HG03280 (cell line): ENCODE measurements around the gene BMPR1A.
"Not testable (repeated sequence)": the region's sequence is repeated elsewhere in the genome, so short reads cannot be mapped to it uniquely, and the experiment has no call there.

Experiments
- ATAC-seq: cut with Tn5 transposase; IDR thresholded peaks from one replicate; pipeline ENCODE4 v1.9.1; 2021; ENCODE audit warnings: mild to moderate bottlenecking, moderate library complexity; ENCODE audit not compliant: unreplicated experiment

The BMPR1A gene

DNA sequence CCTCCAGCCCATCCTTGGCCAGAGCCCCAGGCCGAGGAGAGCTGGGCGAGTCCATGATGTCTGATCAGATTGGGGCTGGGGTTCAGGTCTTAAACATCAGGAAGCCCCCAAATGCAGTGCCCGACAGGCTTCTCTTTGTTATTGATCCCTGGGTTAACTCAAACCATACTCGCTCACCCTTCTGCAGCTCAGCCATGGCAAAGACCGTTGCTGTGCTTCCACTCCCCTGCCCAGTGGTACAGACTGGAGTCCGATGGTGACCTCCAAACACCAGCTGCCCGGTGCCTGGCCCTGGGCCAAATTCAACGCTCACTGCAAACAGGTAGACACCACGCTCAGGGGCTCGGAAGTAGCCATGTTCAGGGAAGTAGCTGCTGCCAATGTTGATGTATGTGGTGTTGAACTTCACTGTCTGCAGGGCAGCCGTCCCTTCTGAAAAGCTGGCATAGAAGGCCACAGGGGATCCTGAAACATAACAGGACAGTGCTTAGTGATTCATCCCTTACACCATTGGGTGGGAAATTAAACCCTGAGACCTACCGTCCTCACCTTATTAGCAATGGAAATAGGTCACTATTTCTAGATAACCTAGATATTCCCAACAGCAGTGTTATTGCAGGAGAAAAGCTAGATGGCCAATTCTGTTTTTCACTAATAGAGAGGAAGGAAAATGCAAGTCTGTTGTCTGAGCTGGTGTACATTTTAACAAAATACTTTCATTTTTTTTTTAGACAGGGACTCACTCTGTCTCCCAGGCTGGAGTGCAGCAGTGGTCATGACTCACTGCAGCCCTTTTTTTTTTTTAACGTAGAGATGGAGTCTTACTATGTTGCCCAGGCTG lies 180.5 kb downstream of the BMPR1A start:
- no peak for ATAC-seq

DNA sequence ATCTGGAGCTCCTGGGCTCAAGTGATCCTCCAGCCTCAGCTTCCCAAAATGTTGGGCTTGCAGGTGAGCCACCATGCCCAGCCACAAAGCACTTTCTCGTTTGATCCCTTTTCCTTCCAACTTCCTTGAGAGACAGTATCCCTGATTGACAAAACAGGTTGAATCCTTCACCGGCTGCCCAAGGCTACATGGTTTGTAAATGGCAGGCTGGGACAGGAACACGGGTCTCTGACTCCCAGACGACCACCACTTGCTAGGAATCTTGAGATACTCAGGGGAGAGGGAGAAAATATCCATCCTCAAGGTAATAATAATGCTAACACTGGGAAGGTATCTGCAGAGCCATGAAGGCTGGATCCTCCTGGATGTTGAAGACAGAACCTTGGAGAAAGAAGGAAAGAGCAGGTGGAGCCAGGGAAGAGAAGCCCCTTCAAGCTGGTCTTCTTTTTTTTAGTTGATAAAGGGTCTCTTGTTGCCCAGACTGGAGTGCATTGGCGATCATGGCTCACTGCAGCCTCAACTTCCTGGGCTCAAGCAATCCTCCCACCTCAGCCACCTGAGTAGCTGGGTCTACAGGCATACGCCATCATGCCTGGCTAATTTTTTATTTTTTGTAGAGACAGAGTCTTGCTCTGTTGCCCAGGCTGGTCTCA lies 181.2 kb downstream of the BMPR1A start:
- no peak for ATAC-seq

DNA sequence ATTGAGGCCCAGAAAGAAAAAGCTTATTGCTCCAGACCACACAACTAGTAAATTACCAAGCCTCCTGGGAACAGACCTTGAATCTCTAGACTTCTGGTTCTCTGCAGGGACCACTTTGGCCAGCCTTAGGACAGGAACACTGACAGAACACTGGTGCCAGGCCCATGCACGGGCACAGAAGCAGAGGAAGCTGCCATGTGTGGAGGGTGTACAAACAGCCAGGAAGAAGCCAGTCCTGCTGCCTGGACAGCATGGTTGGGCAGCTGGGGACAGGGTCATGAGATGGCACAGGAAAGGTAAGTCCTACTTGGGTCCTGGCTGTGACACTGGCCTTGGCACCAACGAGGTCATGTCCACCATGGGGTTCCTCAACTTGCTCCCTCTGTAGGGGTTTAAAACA lies 181.8 kb downstream of the BMPR1A start:
- no peak for ATAC-seq

DNA sequence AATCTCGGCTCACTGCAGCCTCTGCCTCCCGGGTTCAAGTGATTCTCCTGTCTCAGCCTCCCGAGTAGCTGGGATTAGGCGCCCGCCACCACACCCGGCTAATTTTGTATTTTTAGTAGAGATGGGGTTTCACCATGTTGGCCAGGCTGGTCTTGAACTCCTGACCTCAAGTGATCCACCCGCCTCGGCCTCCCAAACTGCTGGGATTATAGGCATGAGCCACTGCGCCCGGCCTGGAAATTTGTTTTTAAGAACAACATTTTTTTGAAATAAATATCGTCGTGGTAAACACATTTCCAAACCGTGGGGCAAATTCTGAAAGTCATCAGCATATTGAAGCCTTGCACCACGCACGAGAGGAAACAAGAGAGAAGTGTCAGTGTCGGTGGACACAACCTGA lies 183.7 kb downstream of the BMPR1A start:
- not testable (repeated sequence) for ATAC-seq

DNA sequence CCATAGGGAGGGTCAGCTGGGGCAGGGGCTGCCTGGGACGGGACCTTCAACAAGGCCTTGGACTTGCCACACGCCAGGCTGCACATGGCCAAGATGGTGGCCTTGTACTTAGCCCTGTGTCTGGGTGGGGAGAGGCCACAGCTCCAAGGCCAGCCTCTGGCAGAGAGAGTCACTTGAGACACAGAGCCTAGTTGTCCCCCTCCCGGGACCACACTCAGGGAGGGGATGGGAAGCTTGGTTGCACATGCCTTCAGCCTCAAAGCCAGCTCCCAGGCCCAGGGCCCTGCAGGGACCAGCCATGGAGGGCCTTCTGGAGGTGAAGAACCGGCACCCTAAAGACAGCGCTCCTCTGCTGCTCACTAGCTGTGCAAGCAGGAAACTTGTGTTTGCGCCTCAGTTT lies 184.3 kb downstream of the BMPR1A start:
- no peak for ATAC-seq

DNA sequence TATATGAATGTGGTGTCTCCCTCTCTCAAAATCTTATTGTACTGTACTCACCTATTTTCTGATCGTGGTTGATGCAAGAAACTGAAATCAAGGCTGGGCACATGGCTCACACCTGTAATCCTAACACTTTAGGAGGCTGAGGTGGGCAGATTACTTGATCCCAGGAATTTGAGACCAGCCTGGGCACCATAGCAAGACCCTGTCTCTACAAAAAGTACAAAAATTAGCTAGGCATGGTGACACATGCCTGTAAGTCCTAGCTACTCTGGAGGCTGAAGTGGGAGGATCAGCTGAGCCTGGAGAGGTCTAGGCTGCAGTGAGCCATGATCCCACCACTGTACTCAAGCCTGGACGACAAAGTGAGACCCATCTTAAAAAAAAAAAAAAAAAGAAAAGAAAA lies 185.0 kb downstream of the BMPR1A start:
- ATAC-seq, result no peak

DNA sequence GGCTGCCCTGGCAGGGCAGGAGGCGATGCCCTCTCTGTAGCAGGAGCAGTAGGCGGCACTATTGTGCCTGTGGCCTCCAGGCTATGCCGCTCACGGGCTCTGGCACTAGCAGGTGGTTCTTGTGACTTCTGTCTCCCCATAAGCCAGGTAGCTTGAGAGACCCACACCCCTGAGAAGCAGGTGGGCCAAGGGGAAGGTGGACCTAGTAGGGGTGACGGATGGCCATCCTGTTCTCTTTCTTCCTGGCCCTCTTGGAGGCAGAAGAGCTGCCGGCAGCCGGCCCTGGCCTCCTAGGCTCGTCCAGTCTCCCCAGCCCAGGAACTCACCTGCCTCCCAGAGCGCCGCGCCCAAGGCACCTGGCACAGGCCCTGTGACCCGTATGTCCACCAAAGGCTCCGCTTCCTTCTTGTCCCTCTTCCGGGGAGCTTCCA lies 185.6 kb downstream of the BMPR1A start:
- ATAC-seq, result no peak

DNA sequence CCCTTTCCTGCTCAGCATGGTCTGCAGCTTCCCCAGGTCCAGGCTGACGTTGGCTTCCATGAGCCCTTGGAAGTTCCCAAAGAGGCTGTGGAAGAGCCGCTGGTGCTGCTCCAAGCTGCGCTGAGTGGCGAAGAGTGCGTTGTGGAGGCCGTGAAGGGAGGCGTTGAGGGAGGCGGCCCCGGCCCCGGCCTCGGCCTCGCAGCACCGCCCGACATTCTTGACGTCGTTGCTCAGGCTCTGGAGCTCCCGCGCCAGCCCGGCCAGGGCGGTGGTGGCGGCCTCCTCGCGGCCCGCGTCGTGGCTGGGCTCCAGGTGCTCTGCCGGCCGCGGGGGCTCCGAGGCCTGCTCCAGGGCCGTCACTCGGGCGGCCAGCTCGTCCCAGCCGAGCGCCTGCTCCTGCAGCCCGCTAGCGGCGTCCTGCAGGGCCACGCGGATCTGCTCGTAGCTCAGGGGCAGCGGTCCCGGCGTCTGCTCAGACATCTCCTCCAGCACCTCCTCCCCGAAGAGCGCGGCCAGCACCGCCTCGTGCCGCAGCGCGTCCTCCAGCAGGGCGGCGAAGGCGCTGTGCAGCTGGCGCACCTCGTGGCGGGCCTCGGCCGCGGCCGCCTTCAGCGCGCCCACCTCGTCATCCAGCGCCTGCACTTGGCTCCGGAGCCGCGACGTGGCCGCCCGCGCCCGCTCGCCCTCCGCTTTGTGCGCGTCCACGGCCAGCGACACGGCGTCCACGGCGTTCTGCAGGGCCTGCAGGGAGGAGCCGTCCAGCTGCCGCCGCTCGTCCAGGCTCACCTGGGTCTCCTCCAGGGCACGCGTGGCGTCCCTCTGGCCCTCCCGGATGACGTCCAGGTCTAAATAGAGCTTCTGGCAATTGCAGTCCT lies 186.3 kb downstream of the BMPR1A start:
- ATAC-seq, result no peak

DNA sequence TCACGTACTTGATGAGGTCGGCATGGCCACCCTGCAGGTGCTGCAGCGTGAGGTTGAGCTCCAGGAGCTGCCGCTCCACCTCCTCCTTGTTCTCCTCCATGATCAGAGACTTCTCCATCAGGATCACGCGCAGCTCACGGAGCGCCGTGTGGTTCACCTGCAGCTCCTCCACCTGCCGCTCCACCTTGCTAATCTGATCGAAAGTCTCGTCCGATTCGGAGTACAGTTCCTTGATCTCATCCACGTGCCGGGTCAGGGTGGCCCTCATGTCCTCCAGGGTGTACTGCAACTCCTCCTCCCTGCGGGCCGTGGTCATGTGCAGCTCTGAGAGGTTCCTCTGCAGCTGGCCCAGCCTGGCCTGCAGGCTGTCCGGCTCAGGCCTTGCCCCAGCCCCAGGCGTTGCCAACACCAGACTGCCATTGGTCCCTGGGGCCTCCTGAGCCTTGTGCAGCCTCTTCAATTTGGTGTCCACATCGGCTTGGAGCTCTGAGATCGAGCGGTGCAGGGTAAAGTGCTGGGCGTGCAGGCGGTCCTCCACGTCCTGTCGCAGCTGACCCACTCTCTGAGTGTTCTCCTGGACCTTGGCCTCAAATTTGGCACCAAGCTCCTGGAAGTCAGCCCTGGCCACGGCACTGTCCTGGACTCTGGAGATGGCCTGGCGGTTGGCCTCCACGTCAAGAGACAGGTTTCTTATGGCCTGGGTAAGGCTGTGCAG lies 187.1 kb downstream of the BMPR1A start:
- no peak for ATAC-seq

DNA sequence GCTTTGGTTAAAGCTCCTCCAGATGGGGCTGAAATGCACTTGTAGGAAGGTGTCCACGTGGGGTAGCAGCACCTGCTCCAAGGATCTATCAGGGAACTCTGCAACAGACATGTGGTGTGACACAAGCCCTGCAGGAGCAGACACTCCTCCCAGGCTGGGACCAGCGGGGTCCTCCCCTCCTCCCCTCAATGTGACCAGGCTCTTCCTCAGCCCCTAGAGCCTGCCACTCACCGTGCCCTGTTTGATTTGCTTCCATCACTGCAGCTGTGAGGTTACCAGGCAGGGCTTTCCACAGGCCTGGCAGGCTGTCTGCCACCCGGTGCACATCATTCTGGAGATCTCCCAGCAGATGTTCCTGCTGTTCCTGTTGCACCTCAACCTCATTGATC lies 187.6 kb downstream of the BMPR1A start:
- no peak for ATAC-seq

DNA sequence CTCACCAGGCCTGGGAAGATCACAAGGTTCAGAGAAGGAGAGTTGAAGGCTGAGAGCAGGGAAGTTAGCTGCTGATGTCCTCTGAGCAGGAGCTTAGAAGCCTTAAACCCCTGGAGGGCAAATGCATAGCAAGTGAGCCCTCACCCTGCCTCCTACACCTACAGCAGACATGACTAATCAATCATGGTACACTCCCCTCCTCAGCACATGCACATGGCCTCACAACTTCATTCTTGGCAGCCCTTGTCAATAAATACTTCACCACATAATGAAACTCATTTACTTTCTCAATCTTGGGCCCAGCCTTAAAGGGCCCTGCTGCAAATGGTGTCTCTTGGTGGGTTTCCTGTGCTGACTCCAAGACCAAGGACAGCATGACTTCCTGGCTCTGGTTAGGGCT lies 188.1 kb downstream of the BMPR1A start:
- no peak for ATAC-seq

DNA sequence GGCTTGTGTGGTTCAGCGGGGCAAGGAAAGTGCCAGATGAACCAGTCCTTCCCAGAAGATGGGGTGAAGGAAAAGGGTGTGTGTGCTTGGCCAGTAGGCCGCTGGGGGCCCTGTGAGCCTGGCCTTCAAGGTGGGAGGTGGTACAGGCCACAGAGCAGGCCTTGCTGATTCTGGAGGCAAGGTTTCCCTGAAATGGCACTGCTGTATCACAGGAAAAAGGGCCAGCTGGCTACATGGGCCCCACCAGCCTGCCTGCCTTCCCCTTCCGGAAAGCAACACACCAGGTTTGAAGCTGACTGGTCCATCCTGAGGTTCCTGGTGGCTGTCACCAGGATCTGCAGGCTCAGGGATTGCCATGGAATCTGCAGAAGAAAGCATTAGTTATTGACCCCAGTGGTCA lies 188.5 kb downstream of the BMPR1A start:
- ATAC-seq, result no peak

DNA sequence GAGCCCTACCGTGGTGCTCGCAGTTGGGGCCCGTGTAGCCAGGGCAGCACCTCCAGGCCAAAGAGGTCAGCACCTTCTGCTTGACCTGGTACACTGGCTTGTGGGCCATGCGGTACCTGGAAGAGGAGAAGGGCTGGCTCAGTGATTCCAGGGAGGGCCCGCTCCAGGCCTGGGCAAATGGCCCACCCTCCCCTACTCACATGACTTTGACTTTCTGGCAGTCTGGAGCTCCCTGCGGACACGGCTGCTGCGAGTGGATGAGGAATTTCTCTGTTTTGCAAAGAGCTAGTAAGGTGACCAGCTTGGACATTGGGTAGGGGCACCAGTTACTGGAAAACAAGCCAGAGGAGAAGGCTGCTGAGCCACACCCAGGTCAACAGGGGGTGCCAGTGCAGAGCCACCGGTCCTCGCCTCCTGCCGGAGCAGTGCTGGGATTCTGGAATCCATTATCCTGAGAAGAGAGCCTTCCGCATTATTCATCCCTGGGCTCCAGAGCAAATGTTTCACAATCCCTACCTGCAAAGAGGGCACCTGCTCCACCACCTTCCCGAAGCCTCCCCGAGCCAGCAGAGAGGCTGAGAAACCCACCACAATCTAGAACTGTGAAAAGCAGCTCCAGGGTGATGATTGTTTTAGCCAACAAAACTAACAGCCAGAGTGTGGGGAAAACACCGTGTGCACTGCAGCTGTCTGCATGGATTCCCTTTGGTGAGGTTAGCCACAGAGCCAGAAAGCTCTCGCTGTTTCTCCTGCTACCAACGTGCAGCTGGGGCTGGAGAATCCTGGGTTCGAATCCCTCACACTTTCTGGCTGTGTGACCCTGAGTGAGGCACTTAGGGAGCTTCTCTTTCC lies 189.2 kb downstream of the BMPR1A start:
- ATAC-seq, result no peak

DNA sequence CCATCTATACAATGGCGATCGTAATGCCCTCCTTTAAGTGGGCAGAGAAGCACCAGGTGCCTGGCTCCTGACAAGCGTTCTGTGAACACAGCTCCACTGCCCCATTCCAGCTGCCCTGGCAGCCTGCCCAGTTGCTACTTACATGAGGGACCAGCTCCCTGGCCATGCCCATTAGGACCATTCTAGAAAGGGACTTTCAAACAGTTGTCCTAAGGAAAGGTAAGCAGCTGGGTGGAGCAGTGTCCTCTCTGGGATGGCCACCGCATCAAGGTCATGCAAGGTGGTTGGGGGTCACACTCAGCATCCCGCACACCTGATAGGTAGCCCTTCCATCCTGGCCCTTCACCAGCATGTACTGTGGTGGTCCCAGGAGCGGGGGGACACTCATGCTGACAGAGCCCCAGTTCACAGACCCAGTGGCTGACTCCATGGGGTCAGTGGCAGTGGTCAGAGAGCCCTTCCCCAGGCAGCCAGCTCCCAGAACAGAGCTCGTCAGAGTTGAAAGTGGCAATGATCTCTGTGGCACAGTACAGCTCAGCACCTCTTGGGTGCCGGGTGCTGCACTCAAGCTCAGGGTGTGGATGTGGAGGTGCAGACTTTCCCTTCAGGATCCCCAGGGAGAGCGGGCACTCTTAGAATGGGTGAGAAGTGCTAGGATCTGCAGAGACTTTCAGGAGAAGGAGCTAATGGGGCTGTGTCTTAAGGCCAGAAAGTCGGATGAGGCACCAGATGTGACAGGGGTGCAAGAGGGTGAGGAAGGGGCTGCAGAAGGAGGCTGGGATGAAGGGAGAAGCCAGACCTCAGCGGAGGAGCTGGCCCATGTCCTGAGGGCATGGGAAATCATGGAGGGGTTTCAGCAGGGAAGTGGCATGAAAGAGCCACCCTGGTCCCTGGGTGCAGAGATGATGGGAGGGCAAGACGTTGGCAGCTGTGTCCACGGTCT lies 190.1 kb downstream of the BMPR1A start:
- ATAC-seq, result no peak

DNA sequence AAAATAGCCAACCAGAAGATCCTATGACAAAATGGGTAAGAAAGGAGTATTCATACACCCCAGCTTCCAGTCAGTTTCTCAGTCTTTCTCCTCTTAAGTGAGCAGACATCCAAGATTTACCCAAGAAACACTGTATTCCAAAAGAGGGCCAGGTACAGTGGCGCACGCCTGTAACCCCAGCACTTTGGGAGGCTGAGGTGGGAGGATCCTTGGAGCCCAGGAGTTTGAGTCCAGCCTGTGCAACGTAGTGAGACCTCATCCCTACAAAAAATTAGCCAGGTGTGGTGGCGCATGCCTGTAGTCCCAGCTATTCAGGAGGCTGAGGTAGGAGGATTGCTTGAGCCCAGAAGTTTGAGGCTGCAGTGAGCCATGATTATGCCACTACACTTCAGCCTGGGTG lies 191.4 kb downstream of the BMPR1A start:
- not testable (repeated sequence) for ATAC-seq

DNA sequence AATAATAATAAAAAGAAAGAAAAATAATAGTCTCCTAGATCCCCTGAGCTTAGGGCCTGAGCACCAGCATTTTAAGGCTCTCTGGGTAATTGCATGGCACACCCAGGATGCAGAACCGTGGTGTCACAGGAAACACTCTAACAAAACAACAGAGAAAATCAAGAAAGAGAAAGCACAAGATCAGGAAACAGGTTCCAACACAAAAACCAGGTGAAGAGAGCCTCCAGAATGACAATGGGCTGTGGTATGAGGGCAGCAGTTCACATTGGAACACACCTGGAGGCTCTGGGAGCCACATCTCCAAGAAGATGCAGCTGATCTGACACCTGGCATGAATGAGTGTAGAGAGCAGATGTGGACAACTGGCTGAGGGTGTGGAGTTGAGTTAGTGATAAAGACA lies 193.9 kb downstream of the BMPR1A start:
- ATAC-seq, result no peak

DNA sequence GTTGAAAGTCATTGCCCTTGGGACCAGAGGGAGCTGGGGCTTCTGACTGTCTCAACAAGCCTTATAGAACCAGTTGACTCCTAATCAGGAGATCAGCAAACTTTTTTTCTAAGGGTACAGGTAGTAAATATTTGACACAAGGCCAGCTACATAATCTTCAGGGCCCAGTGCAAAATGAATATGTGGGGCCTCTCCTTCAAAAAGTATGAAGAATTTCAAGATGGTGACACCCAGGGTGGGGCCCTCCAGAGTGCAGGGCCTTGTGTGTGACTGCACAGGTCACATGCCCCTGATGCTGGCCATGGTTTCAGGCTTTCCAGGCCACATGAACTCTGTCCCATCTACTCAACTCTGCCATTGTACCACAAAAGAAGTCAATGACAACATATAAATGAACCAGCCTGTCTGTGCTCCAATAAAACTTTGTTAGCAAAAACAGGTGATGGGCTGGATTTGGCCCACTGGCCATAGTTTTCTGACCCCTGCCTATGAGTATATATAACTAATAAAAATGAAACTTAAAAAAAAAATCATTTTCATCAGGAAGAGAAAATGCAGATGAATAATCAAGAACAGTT lies 194.9 kb downstream of the BMPR1A start:
- ATAC-seq, result no peak

DNA sequence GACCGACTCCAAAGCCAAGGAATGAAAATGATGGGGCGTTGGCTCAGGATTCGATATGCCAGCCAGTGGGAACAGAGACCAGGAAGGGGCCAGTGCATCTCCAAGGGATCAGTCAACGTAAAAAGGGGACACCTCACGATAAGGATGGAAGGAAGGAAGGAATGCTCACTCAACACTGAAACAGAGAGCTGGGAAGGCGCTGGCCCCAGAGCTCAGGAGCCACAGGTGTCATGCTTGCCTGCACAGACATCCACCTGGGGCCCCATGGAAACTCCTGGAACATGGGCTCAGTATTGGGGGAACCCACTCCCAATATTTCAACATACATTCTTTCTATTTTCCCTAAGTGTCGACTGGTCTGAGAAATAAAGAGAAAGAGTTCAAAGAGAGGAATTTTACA lies 195.7 kb downstream of the BMPR1A start:
- no peak for ATAC-seq

DNA sequence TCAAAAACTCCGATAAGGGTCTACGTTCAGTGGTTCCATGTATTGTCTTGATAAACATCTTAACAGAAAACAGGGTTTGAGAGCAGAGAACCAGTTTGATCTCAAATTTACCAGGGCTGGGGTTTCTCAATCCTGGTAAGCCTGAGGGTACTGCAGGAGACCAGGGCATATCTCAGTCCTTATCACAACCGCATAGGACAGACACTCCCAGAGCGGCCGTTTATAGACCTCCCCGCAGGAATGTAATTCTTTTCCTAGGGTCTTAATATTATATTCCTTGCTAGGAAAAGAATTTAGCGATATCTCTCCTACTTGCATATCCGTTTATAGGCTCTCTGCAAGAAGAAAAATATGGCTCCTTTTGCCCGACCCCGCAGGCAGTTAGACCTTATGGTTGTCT lies 196.3 kb downstream of the BMPR1A start:
- not testable (repeated sequence) for ATAC-seq
